Dermis microvascular lymphatic vessel endothelial cell (primary cell): ENCODE measurements around the gene VAV2. TPM values are rescaled to one million over a fixed set of nuclear protein-coding genes. Genes with fewer than 3 reads are reported as not detected.

ENCODE experiments used
- DNase-seq, 2 donors: peaks; one replicate each; pipeline versions ENCODE4 v3.0.0 to v3.0.0-alpha.2; 2010; ENCODE audit warnings: low read depth in 2 of 2
- total RNA-seq: library from RNA; depleted of rRNA; stranded (reverse); fragments of >200 nt; gene quantifications from 2 replicates; pipeline ENCODE4 v1.2.1, GENCODE V29; 2014

The VAV2 gene
- total RNA-seq, 1 donor from 2014 or later, result 15.0 TPM

- no peak for DNase-seq
Measured at GRCh38 chr9:133879615-133880014, 112.5 kb downstream of the VAV2 start.

GRCh38 chr9:133878402-133878801, 113.7 kb downstream of the VAV2 start:
- no peak for DNase-seq

GRCh38 chr9:133877967-133878366, 114.2 kb downstream of the VAV2 start:
- no peak for DNase-seq

GRCh38 chr9:133877327-133877726, 114.8 kb downstream of the VAV2 start:
- DNase-seq, result no peak

- DNase-seq, result no peak
Measured at GRCh38 chr9:133876836-133877235, 115.3 kb downstream of the VAV2 start.

GRCh38 chr9:133876144-133876543, 116.0 kb downstream of the VAV2 start:
- DNase-seq, result no peak

GRCh38 chr9:133875131-133875530, 117.0 kb downstream of the VAV2 start:
- no peak for DNase-seq

- DNase-seq, result no peak
Measured at GRCh38 chr9:133874659-133875058, 117.5 kb downstream of the VAV2 start.

GRCh38 chr9:133874060-133874657, 118.0 kb downstream of the VAV2 start:
- peak in 1 of 2 donors; percentile 45 for DNase-seq

GRCh38 chr9:133873461-133873891, 118.6 kb downstream of the VAV2 start:
- peak in 1 of 2 donors; percentile 28 for DNase-seq

- peak in 1 of 2 donors; percentile 17 for DNase-seq
Measured at GRCh38 chr9:133873009-133873408, 119.1 kb downstream of the VAV2 start.

GRCh38 chr9:133870598-133871595, 121.2 kb downstream of the VAV2 start:
- no peak for DNase-seq

GRCh38 chr9:133869674-133870405, 122.3 kb downstream of the VAV2 start:
- peak in 1 of 2 donors; percentile 15 for DNase-seq

GRCh38 chr9:133868203-133868602, 123.9 kb downstream of the VAV2 start:
- no peak for DNase-seq

GRCh38 chr9:133866946-133867345, 125.2 kb downstream of the VAV2 start:
- no peak for DNase-seq

GRCh38 chr9:133864011-133864410, 128.1 kb downstream of the VAV2 start:
- DNase-seq, result no peak

- no peak for DNase-seq
Measured at GRCh38 chr9:133863257-133863592, 128.9 kb downstream of the VAV2 start.

GRCh38 chr9:133862585-133863256, 129.4 kb downstream of the VAV2 start:
- DNase-seq, result no peak

GRCh38 chr9:133861692-133862091, 130.4 kb downstream of the VAV2 start:
- DNase-seq, result no peak

GRCh38 chr9:133861086-133861485, 131.0 kb downstream of the VAV2 start:
- no peak for DNase-seq

- DNase-seq, result no peak
Measured at GRCh38 chr9:133858771-133859170, 133.4 kb downstream of the VAV2 start.
